RWPE1 (cell line): ENCODE results near the gene LDLRAD4.

Source experiments
- CTCF ChIA-PET: fragments of 350-600 bp; sonication (Branson Sonifier 250); formaldehyde crosslinking; extraction: SDS; loops from one replicate; lab custom pipeline; 2021; lab: Yijun Ruan, JAX
- POLR2A ChIA-PET: fragments of 400-600 bp; formaldehyde crosslinking; extraction: SDS; loops from one replicate; lab custom pipeline; 2020; ENCODE audit warnings: antibody characterized with exemption; ENCODE audit not compliant: low non-redundant PET; lab: Yijun Ruan, JAX
- DNase-seq: peaks from one replicate; pipeline ENCODE4 v3.0.0; 2012; ENCODE audit warnings: low spot score
- H3K27ac ChIP-seq: fragments of 450-650 bp; 2 replicates; pipeline ENCODE4 v1.5.1; 2017
- TF ChIP-seq, protein P1 (sequence below): fragments of 450-650 bp; conservative IDR thresholded peaks from 2 replicates; pipeline ENCODE4 v1.5.1; 2017; ENCODE audit warnings: low read depth, mild to moderate bottlenecking

The LDLRAD4 gene

DNA sequence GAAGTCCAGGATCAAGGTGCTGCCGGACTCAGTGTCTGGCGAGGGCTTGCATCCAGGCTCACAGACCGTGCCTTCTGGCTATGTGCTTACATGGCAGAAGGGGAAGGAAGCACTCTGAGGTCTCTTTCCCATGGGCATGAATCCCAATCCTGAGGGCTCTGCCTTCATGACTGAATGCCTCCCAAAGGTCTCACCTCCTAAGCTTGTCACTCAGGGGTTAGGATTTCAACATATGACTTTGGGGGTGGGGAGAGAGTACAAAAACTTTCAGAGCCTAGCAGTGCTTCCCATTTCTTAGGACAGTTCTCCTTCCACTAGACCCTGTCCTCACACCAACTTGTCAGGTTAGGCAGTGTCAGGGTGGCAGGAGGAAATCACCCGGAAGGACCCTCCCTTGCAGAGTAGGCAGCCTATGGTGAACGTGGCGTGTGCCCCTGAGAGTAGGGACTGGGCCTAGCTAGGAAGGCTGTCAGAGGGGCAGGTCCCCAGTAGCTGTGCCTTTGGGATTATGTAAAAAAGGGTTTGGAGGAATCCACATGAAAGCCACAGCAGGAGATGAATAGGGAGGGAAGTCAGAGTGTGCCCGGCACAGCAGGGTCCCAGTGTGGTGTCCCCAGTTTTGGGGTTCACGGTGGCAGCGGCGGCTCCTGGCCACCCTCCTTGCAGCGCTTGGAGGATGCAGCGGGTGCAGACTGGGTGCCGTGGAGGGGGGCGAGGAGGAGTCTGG lies 233.3 kb downstream of the LDLRAD4 start:
- peak overlapping the region; percentile 60 for H3K27ac ChIP-seq
- no peak for DNase-seq
- CTCF ChIA-PET = no interaction called here
- TF ChIP-seq, protein P1, sequence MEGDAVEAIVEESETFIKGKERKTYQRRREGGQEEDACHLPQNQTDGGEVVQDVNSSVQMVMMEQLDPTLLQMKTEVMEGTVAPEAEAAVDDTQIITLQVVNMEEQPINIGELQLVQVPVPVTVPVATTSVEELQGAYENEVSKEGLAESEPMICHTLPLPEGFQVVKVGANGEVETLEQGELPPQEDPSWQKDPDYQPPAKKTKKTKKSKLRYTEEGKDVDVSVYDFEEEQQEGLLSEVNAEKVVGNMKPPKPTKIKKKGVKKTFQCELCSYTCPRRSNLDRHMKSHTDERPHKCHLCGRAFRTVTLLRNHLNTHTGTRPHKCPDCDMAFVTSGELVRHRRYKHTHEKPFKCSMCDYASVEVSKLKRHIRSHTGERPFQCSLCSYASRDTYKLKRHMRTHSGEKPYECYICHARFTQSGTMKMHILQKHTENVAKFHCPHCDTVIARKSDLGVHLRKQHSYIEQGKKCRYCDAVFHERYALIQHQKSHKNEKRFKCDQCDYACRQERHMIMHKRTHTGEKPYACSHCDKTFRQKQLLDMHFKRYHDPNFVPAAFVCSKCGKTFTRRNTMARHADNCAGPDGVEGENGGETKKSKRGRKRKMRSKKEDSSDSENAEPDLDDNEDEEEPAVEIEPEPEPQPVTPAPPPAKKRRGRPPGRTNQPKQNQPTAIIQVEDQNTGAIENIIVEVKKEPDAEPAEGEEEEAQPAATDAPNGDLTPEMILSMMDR = no peak
- POLR2A ChIA-PET = no interaction called here

DNA sequence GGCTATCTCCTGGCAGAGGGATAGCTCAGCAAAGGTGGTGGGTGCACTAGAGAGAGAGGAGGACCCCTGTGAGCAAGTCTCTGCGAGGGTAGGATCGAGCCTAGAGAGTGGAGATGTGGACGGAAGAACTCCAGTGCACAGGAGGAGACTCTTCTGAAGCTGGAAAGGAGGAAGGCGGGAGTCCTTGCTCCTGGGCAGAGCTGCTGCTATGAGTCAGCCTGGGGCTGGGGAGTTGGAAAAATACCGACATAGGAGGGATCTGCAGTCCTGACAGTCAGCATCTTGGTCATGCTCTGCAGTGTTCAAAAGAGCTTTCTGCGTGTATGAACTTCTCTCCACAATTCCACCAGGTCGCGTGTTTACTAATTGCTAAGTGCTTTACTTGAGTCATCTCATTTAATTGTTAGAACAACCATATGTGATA lies 233.8 kb downstream of the LDLRAD4 start:
- ChIA-PET POLR2A (no interaction called here), CTCF (interaction anchor here (1.1 kb wide), 1 partner anchor 177 kb away, joined by 3 read pairs; no protein-coding TSS in a partner anchor)
- peak; percentile 8 for DNase-seq
- TF ChIP-seq, protein P1 = no peak
- H3K27ac ChIP-seq = peak overlapping the region; percentile 60

DNA sequence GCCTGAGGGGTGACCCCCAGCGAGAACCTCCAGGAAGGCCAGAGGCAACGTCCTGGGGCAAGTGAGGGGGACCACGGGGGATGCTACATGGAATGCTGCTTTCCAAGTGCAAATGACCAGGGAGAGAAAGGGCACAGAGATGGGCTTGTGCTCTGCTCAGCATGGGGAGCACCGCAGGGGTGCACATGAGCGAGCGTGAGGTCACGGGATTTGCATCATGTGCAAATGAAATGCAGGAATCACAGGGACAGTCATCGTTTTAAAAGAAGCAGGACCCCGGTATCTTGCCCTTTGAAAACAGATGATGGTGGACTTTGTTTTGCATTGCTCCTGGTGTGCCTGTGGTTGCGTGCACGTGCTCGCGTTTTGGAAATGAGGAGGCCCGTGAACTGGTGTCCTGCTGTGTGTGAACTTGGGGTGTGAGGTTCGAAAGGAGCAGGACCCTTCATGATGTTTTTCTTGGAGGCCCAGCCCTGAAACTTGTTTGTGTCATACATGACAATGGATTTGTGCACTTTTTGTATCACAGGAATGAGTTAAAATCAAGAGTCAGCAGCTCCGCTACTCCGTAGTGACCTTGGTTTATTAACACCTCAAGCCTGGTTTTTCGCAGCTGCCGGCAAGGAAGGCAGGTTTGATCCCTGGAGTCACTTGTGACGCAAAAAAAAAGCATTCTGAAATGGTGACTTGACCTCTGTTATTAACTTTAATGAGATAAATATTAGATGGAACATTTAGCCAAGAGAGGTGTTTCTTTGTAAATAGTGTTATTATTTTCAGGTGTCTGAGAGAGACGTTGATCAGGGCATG lies 234.5 kb downstream of the LDLRAD4 start:
- DNase-seq = no peak
- CTCF ChIA-PET = interaction anchor here (1.1 kb wide), 1 partner anchor 177 kb away, joined by 3 read pairs; no protein-coding TSS in a partner anchor
- peak overlapping the region; percentile 60 for H3K27ac ChIP-seq
- TF ChIP-seq, protein P1 = no peak
- POLR2A ChIA-PET = no interaction called here

DNA sequence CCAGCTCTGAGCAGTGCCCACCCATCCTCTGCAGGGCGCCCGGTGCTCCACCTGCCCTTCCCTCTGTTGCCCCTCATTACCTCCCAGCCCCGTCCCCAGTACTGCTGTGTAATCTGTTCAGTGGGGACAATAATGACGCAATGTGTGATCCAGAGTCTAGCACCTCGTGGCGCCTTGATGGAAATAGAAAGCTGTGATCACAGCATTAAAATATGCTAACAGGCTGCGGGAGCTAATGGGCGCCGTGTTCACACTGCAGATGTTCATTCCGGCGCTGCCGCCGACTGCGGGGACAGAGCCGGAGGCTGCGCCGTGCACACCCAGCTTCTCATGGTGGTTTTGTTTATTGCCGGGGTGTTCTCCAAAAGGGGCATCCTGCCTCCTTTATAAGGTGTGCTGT lies 235.2 kb downstream of the LDLRAD4 start:
- DNase-seq = no peak
- CTCF ChIA-PET = no interaction called here
- POLR2A ChIA-PET = no interaction called here
- no peak overlapping the region for H3K27ac ChIP-seq
- TF ChIP-seq, protein P1 = no peak

DNA sequence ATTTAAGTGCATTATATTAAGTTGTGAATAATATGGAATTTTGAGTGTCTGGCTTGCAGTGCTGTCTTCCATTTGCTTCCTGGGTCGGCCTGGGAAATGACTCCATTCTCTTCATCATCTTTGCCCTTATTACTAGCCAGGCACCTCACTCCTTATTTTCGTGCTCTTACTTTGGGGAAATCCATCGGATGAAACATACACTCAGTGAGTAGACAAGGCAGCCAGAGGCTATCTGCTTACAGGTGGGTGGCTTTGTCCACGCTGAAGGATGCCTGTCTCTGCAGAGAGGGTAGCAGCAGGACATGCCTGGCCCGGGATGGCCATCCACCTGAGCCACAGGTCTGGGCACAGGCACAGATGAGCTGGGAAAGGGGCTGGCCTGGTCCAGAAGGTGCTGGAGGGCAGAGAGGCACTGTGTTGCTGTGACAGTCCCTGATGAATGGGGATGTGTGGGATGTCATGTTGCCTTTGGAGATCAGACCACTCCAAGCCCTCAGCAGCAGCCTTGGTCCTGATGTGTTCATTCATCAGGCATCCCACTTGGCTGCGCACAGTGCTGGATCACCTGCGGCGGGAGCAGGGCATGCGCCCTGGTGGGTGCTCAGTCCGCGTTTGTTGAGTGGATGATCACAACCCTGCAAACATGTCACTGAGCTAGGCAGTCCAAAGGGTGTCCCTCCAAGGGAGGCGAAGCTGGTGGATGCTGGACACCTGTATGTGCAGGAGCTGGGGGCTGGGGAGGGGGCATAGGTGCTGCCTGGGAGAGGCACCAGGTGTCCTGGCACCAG lies 236.0 kb downstream of the LDLRAD4 start:
- CTCF ChIA-PET = no interaction called here
- no peak overlapping the region for H3K27ac ChIP-seq
- TF ChIP-seq, protein P1 = no peak
- DNase-seq = no peak
- POLR2A ChIA-PET = no interaction called here

DNA sequence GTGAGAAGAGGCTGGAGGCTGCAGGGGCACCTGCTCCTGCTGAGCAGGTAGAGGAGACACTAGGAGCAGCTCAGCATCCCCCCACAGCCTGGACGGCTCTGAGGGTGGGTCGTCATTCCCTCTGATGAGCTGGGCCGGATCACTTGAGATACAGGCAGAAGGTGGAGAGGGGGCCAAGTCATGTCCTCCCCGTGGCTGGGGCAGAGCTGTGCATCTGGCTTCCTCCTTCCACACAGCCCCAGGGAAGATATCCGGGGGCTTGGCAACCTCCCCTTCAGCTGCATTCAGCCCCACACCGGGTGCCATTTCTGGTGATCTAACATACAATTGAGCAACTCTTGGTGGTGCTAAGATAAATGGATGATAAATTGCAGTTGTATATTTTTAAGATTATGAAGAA lies 236.9 kb downstream of the LDLRAD4 start:
- ChIA-PET CTCF (interaction anchor here (0.6 kb wide), 1 partner anchor 202 kb away, joined by 3 read pairs; no protein-coding TSS in a partner anchor), POLR2A (no interaction called here)
- no peak overlapping the region for H3K27ac ChIP-seq
- TF ChIP-seq, protein P1 = no peak
- DNase-seq = no peak
